ENCODE measurements around the gene BLOC1S3.

BLOC1S3 gene

GRCh38 chr19:45136507-45137178, 41.9 kb upstream of the BLOC1S3 start:
- no peak for TF ChIP-seq CTCF (conservative IDR thresholded peaks at IDR 0.05; ENCODE audit: low read depth, low read length)
- H3K4me3 ChIP-seq (ENCODE audit: low read depth, low read length): no peak overlapping the region
- DNase-seq (ENCODE audit: low read depth): no peak

- H3K4me3 ChIP-seq (ENCODE audit: low read depth, low read length): no peak overlapping the region
- no peak for TF ChIP-seq CTCF (conservative IDR thresholded peaks at IDR 0.05; ENCODE audit: low read depth, low read length)
- DNase-seq (ENCODE audit: low read depth): no peak
These were observed 41.3 kb upstream of the BLOC1S3 start for GRCh38 chr19:45137179-45137761.

- H3K4me3 ChIP-seq (ENCODE audit: low read depth, low read length): no peak overlapping the region
- no peak for DNase-seq (ENCODE audit: low read depth)
- TF ChIP-seq CTCF (conservative IDR thresholded peaks at IDR 0.05; ENCODE audit: low read depth, low read length): no peak
These were observed 40.3 kb upstream of the BLOC1S3 start for GRCh38 chr19:45138303-45138751.

GRCh38 chr19:45139286-45140143, 39.1 kb upstream of the BLOC1S3 start:
- DNase-seq (ENCODE audit: low read depth): no peak
- no peak overlapping the region for H3K4me3 ChIP-seq (ENCODE audit: low read depth, low read length)
- TF ChIP-seq CTCF (conservative IDR thresholded peaks at IDR 0.05; ENCODE audit: low read depth, low read length): no peak

- TF ChIP-seq CTCF (conservative IDR thresholded peaks at IDR 0.05; ENCODE audit: low read depth, low read length): no peak
- no peak overlapping the region for H3K4me3 ChIP-seq (ENCODE audit: low read depth, low read length)
- no peak for DNase-seq (ENCODE audit: low read depth)
These were observed 38.5 kb upstream of the BLOC1S3 start for GRCh38 chr19:45140144-45140503.

- no peak for DNase-seq (ENCODE audit: low read depth)
- no peak for TF ChIP-seq CTCF (conservative IDR thresholded peaks at IDR 0.05; ENCODE audit: low read depth, low read length)
- H3K4me3 ChIP-seq (ENCODE audit: low read depth, low read length): no peak overlapping the region
These were observed 38.1 kb upstream of the BLOC1S3 start for GRCh38 chr19:45140533-45140932.
